Measurements from ENCODE around the gene LAMA2. TPM values are rescaled to one million over a fixed set of nuclear protein-coding genes. Genes with fewer than 3 reads are reported as not detected.

The LAMA2 gene
- total and polyA plus RNA-seq, 2 of the 13 experiments (the other 11 are each of a cell fraction or from before 2014, with no cell fraction given), result 0.11 to 0.28 TPM

DNA sequence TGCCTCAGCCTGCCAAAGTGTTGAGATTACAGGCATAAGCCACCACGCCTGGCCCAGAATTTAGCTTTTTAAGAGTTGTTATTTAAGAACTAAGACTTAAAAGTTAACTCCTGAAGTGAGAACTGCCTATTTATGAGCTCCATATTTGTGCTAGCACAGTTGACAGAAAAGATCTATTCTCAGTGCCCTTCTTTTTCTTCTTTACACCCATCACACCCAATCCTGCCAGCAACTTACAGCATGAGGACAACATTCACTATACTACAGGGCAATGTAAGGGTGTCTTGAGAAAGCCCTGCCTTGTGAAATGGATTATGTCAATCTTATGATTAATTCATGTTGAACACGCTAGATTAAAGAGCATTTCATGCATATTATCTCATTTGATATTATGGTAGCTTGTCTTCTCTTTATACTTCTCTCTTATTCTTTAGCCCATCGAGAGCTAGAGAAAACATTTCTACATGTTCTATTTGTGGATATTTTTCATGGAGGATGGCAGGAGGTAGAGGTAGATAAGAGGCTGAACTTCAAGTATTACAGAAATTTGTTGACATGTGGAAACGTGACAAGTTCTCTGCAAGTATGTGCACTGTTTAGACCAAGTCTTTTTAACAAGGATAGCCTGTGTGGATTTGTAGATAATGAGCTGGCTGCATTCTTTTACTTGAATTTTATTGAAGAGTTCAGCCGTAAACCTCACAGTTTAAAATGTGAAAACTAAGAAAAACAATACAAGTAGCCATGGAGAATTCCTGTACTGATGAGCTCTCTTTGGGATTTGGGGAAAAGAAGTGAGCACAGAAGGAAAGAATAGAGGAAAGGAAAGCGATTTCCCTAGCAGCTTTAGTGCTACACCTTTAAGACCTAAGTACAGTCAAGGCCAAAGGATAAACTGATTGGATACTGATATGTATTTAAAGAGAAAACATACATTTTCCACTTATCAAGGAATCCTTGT is 614.8 kb downstream of the LAMA2 start:
- TF ChIP-seq NR2C2 (CRISPR knock-in tag; IDR thresholded peaks at IDR 0.05; ENCODE audit: borderline replicate concordance), result no peak
- TF ChIP-seq, protein P1, sequence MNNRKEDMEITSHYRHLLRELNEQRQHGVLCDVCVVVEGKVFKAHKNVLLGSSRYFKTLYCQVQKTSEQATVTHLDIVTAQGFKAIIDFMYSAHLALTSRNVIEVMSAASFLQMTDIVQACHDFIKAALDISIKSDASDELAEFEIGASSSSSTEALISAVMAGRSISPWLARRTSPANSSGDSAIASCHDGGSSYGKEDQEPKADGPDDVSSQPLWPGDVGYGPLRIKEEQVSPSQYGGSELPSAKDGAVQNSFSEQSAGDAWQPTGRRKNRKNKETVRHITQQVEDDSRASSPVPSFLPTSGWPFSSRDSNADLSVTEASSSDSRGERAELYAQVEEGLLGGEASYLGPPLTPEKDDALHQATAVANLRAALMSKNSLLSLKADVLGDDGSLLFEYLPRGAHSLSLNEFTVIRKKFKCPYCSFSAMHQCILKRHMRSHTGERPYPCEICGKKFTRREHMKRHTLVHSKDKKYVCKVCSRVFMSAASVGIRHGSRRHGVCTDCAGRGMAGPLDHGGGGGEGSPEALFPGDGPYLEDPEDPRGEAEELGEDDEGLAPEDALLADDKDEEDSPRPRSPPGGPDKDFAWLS (CRISPR knock-in tag; IDR thresholded peaks at IDR 0.05; ENCODE audit: borderline replicate concordance), result no peak
- TF ChIP-seq XBP1 (CRISPR knock-in tag; IDR thresholded peaks at IDR 0.05), result no peak
- no peak for TF ChIP-seq EHMT2 (IDR thresholded peaks at IDR 0.05; ENCODE audit: borderline replicate concordance, low read depth, low read length)
- Histone ChIP-seq H3K36me3 (replicated peaks in 1 of 2; ENCODE audit: control insufficient read depth in 1 of 2, insufficient read depth in 2 of 2, low read length in 2 of 2) (no peaks in the 10 kb centered on the region), H3K79me2 (ENCODE audit: insufficient read depth, low read length) (no peaks in the 10 kb centered on the region), H3K4me2 (ENCODE audit: low read depth, low read length) (no peak overlapping the region), H3K4me1 (ENCODE audit: insufficient read depth, low read length) (peaks cover 33% of the 10 kb centered on the region), H4K20me1 (ENCODE audit: insufficient read depth, low read length) (no peaks in the 10 kb centered on the region), H3K4me3 (replicated peaks in 1 of 3; ENCODE audit: insufficient read depth in 1 of 3, low read depth in 2 of 3, low read length in 3 of 3) (no peak overlapping the region), H3K27ac (ENCODE audit: extremely low read length, insufficient read depth, low read length) (no peak overlapping the region), H3K9me3 (ENCODE audit: low read length) (no peaks in the 10 kb centered on the region), H3K9ac (ENCODE audit: insufficient read depth, low read depth, low read length) (no peak overlapping the region), H3K27me3 (ENCODE audit: control insufficient read depth in 1 of 2, insufficient read depth in 2 of 2, low read length in 2 of 2) (no peaks in the 10 kb centered on the region), H2AFZ (ENCODE audit: low read length) (no peak overlapping the region)
- CTCF ChIA-PET (ENCODE audit: low intra/inter-chr PET ratio, low total read pairs), result interaction anchor here (3.0 to 3.5 kb wide), 3 partner anchors 78 to 438 kb away, joined by 15 to 21 read pairs (median 18); no protein-coding TSS in a partner anchor
- ATAC-seq (no peak), FAIRE-seq (no peak), DNase-seq (ENCODE audit: low spot score) (no peak)
- intact Hi-C loops (cut with micrococcal nuclease; ENCODE audit: unreplicated experiment) (loop anchor here (2.0 kb wide), 2 partner anchors 69 to 233 kb away; no protein-coding TSS in a partner anchor), in situ Hi-C loops (cut with HindIII; ENCODE audit: extremely low pct_ligation_motif_present, low pct_unique_long_range_greater_than_20kb) (loop anchor here (25.0 kb wide), 1 partner anchor 440 kb away; no protein-coding TSS in a partner anchor)
- POLR2A ChIA-PET, result no interaction called here
- no TSS peak for BruUV-seq (replicated peaks)
- WGBS (ENCODE audit: low lambda C conversion rate), result 41% methylated on average over 6 of the region's 6 CpGs

Data from HepG2 (cell line).